ENCODE measurements around the gene ACIN1. TPM values are rescaled to one million over a fixed set of nuclear protein-coding genes. Genes with fewer than 3 reads are reported as not detected.
"Not testable (repeated sequence)": the region's sequence is repeated elsewhere in the genome, so short reads cannot be mapped to it uniquely, and the experiment has no call there.

Gene ACIN1
- total RNA-seq, 1 donor from 2014 or later = 103 TPM

DNA sequence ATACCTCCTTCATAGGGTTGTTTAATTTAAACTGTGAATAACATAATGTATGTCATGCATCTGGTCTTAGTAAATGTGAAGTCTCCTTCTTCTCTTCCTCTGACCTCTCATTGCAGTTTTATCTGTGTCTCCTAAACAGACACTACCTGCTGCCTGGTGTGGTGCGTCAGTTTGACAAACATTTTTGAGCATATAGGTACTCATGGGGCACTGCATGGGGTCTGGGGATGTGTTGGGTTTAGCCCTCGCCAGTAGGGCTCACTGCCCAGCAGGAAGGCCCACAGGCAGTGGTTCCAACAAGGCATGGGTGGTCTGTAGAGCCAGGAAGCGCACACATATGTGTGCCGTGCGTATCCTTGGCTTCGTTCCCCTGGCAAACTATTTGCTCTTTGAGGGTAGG, 27.1 kb upstream of the ACIN1 start:
- no peak for DNase-seq (ENCODE audit: low read depth)

- peak; percentile 78 for DNase-seq (ENCODE audit: low read depth)
Observed at GRCh38 chr14:23121361-23121771, 26.4 kb upstream of the ACIN1 start.

DNA sequence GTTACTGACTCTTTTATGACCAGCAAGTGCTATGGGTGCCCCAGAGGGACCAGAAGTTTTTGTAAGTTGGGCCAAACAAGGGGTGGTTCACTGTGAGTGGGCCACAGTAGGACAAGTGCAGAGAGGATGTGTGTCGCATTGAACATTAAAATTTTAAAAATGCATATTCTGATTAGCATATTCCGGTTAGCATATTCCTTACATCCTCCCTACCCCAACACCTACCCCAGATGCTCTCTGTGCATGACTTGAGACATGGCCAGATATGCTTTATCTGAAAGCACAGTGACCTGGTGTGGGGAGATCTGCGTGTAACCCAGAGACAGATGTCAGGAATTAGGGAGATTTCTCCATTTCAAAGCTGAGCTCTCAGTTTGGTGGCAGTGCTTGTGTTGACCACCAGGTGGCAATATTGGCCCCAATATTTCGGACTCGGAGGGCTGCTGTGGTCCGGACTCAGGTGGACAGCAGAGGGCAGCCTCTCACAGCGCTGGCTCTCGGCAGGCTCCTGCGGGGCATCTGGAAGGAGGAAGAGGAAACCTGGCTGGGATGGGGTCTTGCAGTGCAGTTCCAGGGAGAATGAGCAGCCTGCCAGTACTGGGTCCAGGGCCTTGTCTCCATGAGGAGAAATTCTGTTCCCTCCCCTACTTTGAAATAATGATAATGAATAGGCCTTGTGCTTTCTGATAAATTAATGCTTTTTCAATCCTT, 25.8 kb upstream of the ACIN1 start:
- peak; percentile 68 for DNase-seq (ENCODE audit: low read depth)

GRCh38 chr14:23119363-23120327, 24.7 kb upstream of the ACIN1 start:
- no peak for DNase-seq (ENCODE audit: low read depth)

DNA sequence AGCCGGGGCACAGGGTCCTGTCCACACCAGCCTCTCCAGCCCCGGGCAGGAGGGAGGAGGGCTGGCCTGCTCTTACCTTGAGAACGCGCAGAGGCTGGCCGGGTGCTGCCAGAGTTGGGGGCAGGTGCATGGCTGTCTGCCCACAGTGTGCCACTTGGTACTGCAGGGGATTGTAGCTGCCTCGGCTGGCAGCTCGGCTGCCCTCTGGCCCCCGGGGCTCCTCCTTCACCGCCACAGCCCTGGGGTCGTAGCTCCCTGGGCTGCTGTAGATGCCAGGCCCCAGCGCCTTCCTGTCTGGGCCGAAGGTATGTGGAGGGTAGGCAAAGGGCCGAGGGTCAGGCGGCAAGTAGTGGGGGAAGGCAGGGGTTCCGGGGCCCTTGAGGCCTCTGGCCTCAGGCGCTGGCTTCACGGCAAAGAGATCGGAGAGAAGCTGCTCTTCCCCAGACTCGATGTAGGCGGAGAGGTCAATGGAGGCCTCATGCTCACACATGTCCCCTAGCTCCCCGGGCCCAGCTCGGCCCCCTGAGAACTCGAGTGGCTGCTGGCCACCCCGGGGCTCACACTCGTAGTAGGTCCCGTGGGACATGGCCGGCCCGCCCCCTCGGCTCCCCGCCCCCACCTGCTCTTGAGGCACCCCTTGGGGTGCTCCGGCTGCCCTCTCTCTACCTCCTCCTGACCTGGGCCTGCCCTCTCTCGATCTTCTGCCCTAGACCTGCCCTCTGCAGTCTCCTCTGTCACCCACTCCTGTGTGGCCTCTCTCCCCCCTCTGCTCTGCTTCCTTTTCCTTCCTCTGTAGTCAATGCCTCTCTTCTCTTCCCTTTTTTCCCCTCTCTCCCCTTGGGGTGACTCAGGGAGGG, 23.8 kb upstream of the ACIN1 start, which contains the start of gene CEBPE:
Gene CEBPE (minus strand): TSS at position 750 of the 857 bp plus-strand sequence. CDS start 164 bp downstream, at position 586.
- no peak for DNase-seq (ENCODE audit: low read depth)

- no peak for DNase-seq (ENCODE audit: low read depth)
Observed at GRCh38 chr14:23117371-23118020, 22.6 kb upstream of the ACIN1 start.

DNA sequence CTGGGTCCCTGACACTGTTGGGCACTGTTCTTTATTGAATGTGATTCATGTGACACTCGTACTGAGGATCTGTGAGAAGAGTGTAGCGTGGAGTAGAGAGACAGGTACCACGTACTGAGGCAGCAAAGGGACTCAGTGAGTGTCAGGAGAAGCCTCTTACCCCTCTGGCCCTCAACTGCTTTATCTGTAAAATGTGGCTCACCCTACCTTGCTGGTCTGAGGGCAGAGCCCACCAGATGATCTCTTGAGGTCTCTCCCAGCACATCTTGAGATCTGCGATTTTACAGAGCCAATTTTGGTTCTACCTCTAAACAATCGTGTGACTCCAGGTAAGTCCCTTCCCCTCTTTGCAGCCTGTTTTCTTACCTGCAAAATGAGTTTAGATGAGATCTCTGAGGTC, 21.0 kb upstream of the ACIN1 start:
- DNase-seq (ENCODE audit: low read depth) = no peak

DNA sequence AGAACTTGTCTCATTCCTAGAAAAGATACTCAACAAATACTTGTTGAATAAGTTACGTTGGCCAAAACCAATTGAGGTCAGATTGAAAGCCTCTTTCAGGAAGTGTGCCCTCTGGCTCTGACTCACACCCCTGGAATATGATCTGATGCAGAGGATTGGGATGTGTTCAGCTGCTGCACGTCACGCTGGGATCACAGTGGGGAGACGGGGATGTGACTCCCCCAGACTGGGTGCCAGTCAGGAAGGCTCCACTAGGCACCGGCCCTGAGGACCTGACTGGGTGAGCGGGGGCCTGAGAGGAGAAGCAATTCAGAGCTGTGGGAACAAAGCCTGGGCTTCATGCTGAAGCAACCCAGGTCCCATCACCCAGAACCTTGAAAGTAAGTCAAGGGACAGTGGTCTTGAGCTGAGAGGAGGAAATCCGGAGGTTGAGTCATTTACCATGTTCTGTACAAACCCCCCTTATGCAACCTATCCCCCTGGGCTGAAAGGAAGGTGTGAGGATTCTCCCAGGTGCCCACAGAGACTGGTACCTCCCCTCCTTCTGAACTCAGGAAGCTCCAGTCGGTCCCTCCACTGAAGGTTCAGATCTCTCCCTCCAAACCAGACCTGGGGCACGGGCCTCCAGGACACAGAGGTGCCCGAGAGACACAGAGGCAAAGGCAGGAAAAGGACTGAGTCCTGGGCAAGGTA, 20.2 kb upstream of the ACIN1 start:
- DNase-seq (ENCODE audit: low read depth) = peak; percentile 97

DNA sequence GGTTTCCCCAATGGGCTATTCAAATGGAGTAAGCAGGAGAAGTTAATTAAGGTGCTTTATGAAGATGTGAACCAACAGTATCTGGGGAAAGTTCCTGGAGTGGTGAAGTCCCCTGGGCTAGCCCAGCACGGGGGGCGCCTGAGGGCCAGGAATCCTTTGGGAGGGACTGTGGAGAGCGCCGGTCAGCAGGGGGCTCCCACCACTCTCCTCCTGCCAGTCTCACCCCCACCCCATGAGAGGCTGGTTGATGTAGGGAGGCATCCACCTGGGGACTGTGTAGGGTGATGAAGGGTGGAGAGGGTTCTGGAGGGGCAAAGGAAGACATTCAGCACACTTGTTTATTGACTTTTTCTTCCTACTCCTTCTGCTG, 19.7 kb upstream of the ACIN1 start:
- DNase-seq (ENCODE audit: low read depth) = no peak

DNA sequence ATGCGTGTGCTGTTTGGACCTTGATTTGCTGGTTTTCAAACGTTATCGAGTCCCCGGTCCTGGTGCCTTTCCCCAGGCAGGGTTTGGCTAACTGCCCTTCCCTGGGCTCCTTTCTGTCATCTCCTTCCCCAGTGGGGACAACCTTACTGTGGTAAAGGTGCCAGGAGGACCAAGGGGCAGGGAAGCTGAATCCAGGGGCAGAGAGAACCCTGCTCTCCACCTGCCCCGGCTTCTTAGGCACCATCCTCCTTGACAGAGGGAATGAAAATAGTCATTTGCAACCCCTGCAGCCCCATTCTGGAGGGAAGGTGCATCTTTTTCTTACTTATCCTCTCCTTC, 19.2 kb upstream of the ACIN1 start:
- DNase-seq (ENCODE audit: low read depth) = no peak

- peak; percentile 32 for DNase-seq (ENCODE audit: low read depth)
Observed at GRCh38 chr14:23113431-23114119, 18.6 kb upstream of the ACIN1 start.

DNA sequence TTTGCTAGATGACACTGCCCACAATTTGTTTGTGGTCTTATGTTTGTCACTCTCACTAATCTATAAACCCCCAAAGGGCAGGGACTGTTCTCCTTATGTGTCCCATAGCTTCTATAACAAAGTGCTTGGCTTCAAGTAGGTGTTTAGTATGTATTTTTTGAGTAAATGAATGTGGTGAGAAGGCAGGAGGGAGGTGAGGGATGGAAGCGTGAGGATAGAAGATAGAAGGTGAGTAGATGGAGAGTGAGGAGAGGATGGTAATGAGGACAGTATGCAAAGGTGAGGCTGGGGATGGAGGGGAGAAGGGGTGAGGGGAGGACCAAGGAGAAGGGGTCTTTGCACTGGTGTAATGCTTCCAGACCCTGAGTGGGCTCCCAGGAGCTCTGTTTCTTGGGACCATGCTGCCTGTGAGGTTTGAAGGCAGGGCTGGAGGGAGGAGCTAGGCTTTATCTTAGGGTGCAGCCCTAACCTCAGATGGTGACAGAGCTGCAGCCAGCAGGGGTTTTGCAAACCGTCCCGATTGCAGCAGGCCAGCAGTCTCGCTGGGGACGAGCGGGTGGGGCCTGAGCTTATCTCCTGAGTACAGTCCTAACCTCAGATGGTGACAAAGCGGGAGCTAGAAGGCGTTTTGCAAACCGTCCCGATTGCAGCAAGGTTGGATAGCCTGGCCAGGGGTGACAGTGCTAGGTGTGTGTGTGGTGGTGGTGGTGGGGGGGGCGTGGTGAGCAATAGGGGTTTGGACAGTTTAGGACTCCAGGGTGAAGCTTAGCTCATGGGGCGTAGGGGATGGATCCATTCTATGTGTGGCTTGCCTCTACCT, 17.6 kb upstream of the ACIN1 start:
- DNase-seq (ENCODE audit: low read depth) = no peak

- no peak for DNase-seq (ENCODE audit: low read depth)
Observed at GRCh38 chr14:23110579-23111365, 15.8 kb upstream of the ACIN1 start.

DNA sequence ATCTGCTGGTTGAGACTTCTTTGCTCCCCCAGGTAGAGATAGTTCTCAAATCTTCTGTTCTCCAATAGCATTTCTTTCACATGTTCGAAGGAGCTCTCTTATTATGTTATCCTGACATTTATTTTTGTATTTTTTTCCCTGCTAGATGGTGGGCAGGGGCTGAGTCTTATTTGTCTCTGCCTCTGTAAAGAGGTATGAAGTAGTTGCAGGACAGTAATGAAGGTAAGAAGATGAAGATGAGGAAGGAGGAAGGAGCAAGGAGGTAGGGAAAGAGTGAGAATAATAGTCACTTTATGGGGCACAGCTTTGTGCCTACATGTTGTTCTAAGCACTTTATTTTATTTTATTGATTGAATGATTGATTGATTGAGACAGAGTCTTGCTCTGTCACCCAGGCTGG, 14.8 kb upstream of the ACIN1 start:
- DNase-seq (ENCODE audit: low read depth) = no peak

DNA sequence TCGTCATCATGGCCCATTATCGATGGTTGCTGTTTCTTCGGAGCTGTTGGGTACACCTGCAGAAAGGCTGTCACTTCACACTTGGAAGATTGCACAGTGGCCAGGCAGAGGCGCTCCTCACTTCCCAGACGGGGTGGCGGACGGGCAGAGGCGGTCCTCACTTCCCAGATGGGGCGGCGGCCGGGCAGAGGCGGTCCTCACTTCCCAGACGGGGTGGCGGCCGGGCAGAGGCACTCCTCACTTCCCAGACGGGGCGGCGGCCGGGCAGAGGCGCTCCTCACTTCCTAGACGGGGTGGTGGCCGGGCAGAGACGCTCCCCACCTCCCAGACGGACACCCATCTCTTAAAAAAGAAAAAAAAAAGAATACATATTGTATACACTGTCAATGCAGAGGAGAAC, 13.2 kb upstream of the ACIN1 start:
- DNase-seq (ENCODE audit: low read depth) = not testable (repeated sequence)

DNA sequence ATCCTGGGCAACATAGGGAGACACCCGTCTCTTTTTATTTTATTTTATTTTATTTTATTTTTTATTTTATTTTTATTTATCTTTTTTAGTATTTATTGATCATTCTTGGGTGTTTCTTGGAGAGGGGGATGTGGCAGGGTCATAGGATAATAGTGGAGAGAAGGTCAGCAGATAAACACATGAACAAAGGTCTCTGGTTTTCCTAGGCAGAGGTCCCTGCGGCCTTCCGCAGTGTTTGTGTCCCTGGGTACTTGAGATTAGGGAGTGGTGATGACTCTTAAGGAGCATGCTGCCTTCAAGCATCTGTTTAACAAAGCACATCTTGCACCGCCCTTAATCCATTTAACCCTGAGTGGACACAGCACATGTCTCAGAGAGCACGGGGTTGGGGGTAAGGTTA, 12.7 kb upstream of the ACIN1 start:
- not testable (repeated sequence) for DNase-seq (ENCODE audit: low read depth)

GRCh38 chr14:23106747-23107045, 11.8 kb upstream of the ACIN1 start:
- no peak for DNase-seq (ENCODE audit: low read depth)

- DNase-seq (ENCODE audit: low read depth) = no peak
Observed at GRCh38 chr14:23105348-23105824, 10.4 kb upstream of the ACIN1 start.

Measured in renal cortical epithelial cell (primary cell).